Liver (tissue), 3 donors: Measurements from ENCODE around the gene WDR81.

ENCODE experiments used
- CTCF ChIP-seq: fragments of 150-350 bp; IDR thresholded peaks from 2 replicates; pipeline ENCODE4 v1.5.1; 2017; ENCODE audit warnings: improper control_type of control experiment, low read depth, low read length; ENCODE audit not compliant: missing input control
- MAX ChIP-seq: IDR thresholded peaks from 2 replicates; pipeline ENCODE4 v1.6.1; 2016; ENCODE audit warnings: antibody characterized with exemption
- TAF1 ChIP-seq: conservative IDR thresholded peaks from 2 replicates; pipeline ENCODE4 v1.6.1; 2016; ENCODE audit warnings: antibody characterized with exemption, mild to moderate bottlenecking
- donor health status: healthy.
- donor health status: healthy.

GRCh38 chr17:1713160-1713877 lies 11.2 kb upstream of the WDR81 start:
- TF ChIP-seq TAF1 (no peak), CTCF (no peak), MAX (no peak)
